Gastrocnemius medialis (tissue), 4 donors: ENCODE data around the gene ADGRE1.

Source experiments
- POLR2A ChIP-seq, 2 donors: fragments of 450-650 bp; IDR thresholded peaks; one replicate each; pipeline ENCODE4 v1.6.1; 2017; ENCODE audit warnings: antibody characterized with exemption in 2 of 2, mild to moderate bottlenecking in 2 of 2, moderate library complexity in 2 of 2
- TF ChIP-seq, protein P1 (sequence below), 5 experiments: fragments of 450-650 bp in 3 of 5; fragments of 200-600 bp in 2 of 5; sonication (generic) in 2 of 5; IDR thresholded peaks in 4 of 5; conservative IDR thresholded peaks in 1 of 5; 1 replicate in 4 of 5; 2 replicates in 1 of 5; pipeline ENCODE4 v1.5.1; 2016 to 2019; ENCODE audit warnings: antibody characterized with exemption in 5 of 5, mild to moderate bottlenecking in 3 of 5, moderate library complexity in 3 of 5

DNA sequence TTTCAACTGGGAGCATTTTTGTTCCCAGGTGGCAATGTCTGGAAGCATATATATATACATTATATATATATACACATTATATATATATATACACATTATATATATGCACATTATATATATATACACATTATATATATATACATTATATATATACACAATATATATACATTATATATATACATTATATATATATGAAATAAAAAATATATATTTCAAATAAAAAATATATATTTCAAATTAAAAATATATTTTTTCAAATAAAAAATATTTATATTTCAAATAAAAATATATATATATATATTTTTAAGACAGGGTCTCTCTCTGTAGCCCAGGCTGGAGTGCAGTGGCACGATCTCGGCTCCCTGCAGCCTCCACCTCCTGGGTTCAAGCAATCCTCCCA, 61.5 kb downstream of the ADGRE1 start:
- TF ChIP-seq, protein P1, sequence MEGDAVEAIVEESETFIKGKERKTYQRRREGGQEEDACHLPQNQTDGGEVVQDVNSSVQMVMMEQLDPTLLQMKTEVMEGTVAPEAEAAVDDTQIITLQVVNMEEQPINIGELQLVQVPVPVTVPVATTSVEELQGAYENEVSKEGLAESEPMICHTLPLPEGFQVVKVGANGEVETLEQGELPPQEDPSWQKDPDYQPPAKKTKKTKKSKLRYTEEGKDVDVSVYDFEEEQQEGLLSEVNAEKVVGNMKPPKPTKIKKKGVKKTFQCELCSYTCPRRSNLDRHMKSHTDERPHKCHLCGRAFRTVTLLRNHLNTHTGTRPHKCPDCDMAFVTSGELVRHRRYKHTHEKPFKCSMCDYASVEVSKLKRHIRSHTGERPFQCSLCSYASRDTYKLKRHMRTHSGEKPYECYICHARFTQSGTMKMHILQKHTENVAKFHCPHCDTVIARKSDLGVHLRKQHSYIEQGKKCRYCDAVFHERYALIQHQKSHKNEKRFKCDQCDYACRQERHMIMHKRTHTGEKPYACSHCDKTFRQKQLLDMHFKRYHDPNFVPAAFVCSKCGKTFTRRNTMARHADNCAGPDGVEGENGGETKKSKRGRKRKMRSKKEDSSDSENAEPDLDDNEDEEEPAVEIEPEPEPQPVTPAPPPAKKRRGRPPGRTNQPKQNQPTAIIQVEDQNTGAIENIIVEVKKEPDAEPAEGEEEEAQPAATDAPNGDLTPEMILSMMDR (IDR thresholded peaks at IDR 0.05 in 4 of 5, conservative IDR thresholded peaks at IDR 0.05 in 1 of 5): no peak
- no peak for TF ChIP-seq POLR2A (IDR thresholded peaks at IDR 0.05)
